SK-N-MC (cell line): ENCODE measurements around the gene PODN.

Experiments used
- DNase-seq: peaks from one replicate; pipeline ENCODE4 v3.0.0-alpha.2; 2011; ENCODE audit warnings: low read depth, low spot score
- H3K27ac ChIP-seq: fragments of 200-600 bp; sonication (generic); 2 replicates; pipeline ENCODE4 v1.5.1; 2016; ENCODE audit warnings: mixed run types
- H3K36me3 ChIP-seq: fragments of 200-600 bp; sonication (generic); 2 replicates; pipeline ENCODE4 v1.6.1; 2017; ENCODE audit warnings: antibody characterized with exemption, low read length, mixed read lengths; ENCODE audit not compliant: insufficient read depth
- H3K4me3 ChIP-seq: fragments of 200-600 bp; sonication (generic); 2 replicates; pipeline ENCODE4 v1.5.1; 2016
- H3K9ac ChIP-seq: fragments of 200-600 bp; sonication (generic); 2 replicates; pipeline ENCODE4 v1.8.0; 2017; ENCODE audit warnings: mixed run types, mixed read lengths; ENCODE audit not compliant: insufficient read length
- H3K9me3 ChIP-seq: fragments of 200-600 bp; sonication (generic); 2 replicates; pipeline ENCODE4 v1.6.1; 2017; ENCODE audit warnings: low read depth, mild to moderate bottlenecking, antibody characterized with exemption, low read length, moderate library complexity, mixed read lengths
- EZH2 ChIP-seq: fragments of 200-600 bp; sonication (generic); IDR thresholded peaks from one replicate; pipeline ENCODE4 v1.6.1; 2017; ENCODE audit warnings: antibody characterized with exemption
- FOXP2 ChIP-seq: optimal IDR thresholded peaks from 2 replicates; pipeline ENCODE3; 2011; ENCODE audit warnings: mild to moderate bottlenecking, moderate library complexity; ENCODE audit not compliant: insufficient read depth; ENCODE audit errors: extremely low read length, control extremely low read depth
- POLR2AphosphoS5 ChIP-seq: IDR thresholded peaks from 2 replicates; pipeline ENCODE4 v1.6.1; 2012; ENCODE audit warnings: mild to moderate bottlenecking, low read depth, low read length, borderline replicate concordance

PODN gene

GRCh38 chr1:53093778-53094532, 31.9 kb downstream of the PODN start:
- no peak for TF ChIP-seq POLR2AphosphoS5
- no peak for TF ChIP-seq FOXP2
- TF ChIP-seq EZH2, result no peak
- Histone ChIP-seq H3K36me3 (no peaks in the 10 kb centered on the region), H3K9me3 (no peaks in the 10 kb centered on the region), H3K4me3 (no peak overlapping the region), H3K27ac (no peak overlapping the region), H3K9ac (no peak overlapping the region)
- DNase-seq, result no peak

- Histone ChIP-seq H3K9me3 (no peaks in the 10 kb centered on the region), H3K9ac (no peak overlapping the region), H3K27ac (no peak overlapping the region), H3K36me3 (no peaks in the 10 kb centered on the region), H3K4me3 (no peak overlapping the region)
- TF ChIP-seq POLR2AphosphoS5, result no peak
- no peak for TF ChIP-seq FOXP2
- no peak for TF ChIP-seq EZH2
- DNase-seq, result no peak
Measured at GRCh38 chr1:53094533-53094919, 32.5 kb downstream of the PODN start.

GRCh38 chr1:53104289-53104913, 42.4 kb downstream of the PODN start:
- no peak overlapping the region for H3K9ac ChIP-seq
- H3K4me3 ChIP-seq, result no peak overlapping the region; the same call in 1 of the 2 replicates
- TF ChIP-seq POLR2AphosphoS5, result no peak
- no peak for TF ChIP-seq FOXP2
- no peak for TF ChIP-seq EZH2
- H3K9me3 ChIP-seq, result no peaks in the 10 kb centered on the region
- H3K36me3 ChIP-seq, result no peaks in the 10 kb centered on the region
- H3K27ac ChIP-seq, result 0 out of 2 replicates have a peak overlapping the region, but pooled peaks have one; percentile 31
- DNase-seq, result no peak

- Histone ChIP-seq H3K9ac (no peak overlapping the region), H3K4me3 (no peak overlapping the region), H3K27ac (no peak overlapping the region; the same call in 1 of the 2 replicates), H3K36me3 (no peaks in the 10 kb centered on the region), H3K9me3 (no peaks in the 10 kb centered on the region)
- TF ChIP-seq EZH2 (no peak), FOXP2 (no peak), POLR2AphosphoS5 (no peak)
- no peak for DNase-seq
Measured at GRCh38 chr1:53107090-53107489, 45.1 kb downstream of the PODN start.

- TF ChIP-seq EZH2 (no peak), FOXP2 (peak; percentile 79), POLR2AphosphoS5 (no peak)
- Histone ChIP-seq H3K36me3 (no peaks in the 10 kb centered on the region), H3K27ac (no peak overlapping the region; the same call in 1 of the 2 replicates), H3K4me3 (peak overlapping the region; percentile 35; the same call in 1 of the 2 replicates), H3K9me3 (no peaks in the 10 kb centered on the region), H3K9ac (peak overlapping the region; percentile 5)
- peak; percentile 58 for DNase-seq
Measured at GRCh38 chr1:53107570-53108322, 45.7 kb downstream of the PODN start.

- H3K27ac ChIP-seq, result no peak overlapping the region
- H3K36me3 ChIP-seq, result no peaks in the 10 kb centered on the region
- no peak overlapping the region for H3K4me3 ChIP-seq
- no peak for DNase-seq
- no peak for TF ChIP-seq POLR2AphosphoS5
- no peak for TF ChIP-seq EZH2
- no peak overlapping the region for H3K9ac ChIP-seq
- no peaks in the 10 kb centered on the region for H3K9me3 ChIP-seq
Measured at GRCh38 chr1:53108646-53109580, 46.9 kb downstream of the PODN start.

- TF ChIP-seq EZH2 (no peak), POLR2AphosphoS5 (no peak), FOXP2 (no peak)
- H3K9me3 ChIP-seq, result no peaks in the 10 kb centered on the region
- H3K27ac ChIP-seq, result no peak overlapping the region
- no peaks in the 10 kb centered on the region for H3K36me3 ChIP-seq
- H3K9ac ChIP-seq, result no peak overlapping the region
- no peak overlapping the region for H3K4me3 ChIP-seq
- DNase-seq, result no peak
Measured at GRCh38 chr1:53110370-53111072, 48.5 kb downstream of the PODN start.
